Measurements from ENCODE around the gene MMP19.

- TF ChIP-seq EZH2 (IDR thresholded peaks at IDR 0.05; ENCODE audit: borderline replicate concordance, low read length) (no peak), CTCF (conservative IDR thresholded peaks at IDR 0.05 in 1 of 2, IDR thresholded peaks at IDR 0.05 in 1 of 2; ENCODE audit: extremely low read depth in 1 of 2, insufficient read depth in 1 of 2, low read depth in 1 of 2, low read length in 2 of 2) (no peak)
Measured at GRCh38 chr12:55844961-55845360, 2.2 kb upstream of the MMP19 start.

Data from mammary epithelial cell (primary cell).